GM18873 (cell line): ENCODE data around the gene ALS2CL.

ENCODE experiments used
- ATAC-seq: cut with Tn5 transposase; IDR thresholded peaks from one replicate; pipeline ENCODE4 v1.9.1; 2021; ENCODE audit warnings: mild to moderate bottlenecking, moderate library complexity, moderate number of reproducible peaks; ENCODE audit not compliant: unreplicated experiment, low FRiP score

The ALS2CL gene

DNA sequence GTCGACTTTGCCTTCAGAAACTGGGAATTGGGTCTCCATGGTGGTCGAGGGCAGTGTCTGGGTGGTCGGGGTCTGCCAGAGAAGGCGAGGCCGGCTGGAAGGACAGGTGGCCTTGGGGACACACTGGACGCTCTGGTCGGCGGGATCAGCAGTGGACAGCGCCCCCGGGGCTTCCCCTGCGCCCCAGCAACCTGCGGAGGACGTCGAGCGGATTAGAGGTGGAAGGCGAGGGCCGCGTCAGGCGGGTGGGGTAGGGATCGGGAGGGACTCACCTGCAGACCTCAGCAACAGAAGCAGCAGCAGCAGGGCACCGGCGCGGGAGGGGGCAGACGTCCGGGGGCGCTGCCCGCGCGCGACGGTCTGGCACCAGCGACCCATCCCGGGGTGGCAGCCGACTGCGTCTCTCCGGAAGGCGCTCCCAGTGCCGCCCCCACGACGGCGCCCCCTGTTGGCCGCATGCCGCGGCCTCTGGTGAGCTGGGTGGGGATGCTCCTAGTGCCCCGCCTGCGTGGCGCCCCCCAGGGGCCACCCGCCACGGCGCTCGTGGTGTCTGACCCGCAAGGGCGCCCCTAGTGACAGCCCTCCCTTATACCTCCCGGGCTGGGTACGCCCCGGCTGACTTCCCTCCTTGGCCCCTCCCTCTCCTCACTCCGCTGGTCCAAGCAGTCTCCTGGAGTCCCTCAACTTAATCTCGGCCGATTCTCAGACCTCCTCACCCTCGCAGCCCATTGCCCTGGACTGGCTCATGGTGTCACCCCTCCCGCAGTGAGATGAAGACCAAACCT is 24.2 kb upstream of the ALS2CL start, which contains the start of gene PRSS50:
PRSS50 (minus strand) TSS at position 423 of the 785 bp plus-strand sequence; CDS start at position 378, 45 bp downstream.
- no peak for ATAC-seq

DNA sequence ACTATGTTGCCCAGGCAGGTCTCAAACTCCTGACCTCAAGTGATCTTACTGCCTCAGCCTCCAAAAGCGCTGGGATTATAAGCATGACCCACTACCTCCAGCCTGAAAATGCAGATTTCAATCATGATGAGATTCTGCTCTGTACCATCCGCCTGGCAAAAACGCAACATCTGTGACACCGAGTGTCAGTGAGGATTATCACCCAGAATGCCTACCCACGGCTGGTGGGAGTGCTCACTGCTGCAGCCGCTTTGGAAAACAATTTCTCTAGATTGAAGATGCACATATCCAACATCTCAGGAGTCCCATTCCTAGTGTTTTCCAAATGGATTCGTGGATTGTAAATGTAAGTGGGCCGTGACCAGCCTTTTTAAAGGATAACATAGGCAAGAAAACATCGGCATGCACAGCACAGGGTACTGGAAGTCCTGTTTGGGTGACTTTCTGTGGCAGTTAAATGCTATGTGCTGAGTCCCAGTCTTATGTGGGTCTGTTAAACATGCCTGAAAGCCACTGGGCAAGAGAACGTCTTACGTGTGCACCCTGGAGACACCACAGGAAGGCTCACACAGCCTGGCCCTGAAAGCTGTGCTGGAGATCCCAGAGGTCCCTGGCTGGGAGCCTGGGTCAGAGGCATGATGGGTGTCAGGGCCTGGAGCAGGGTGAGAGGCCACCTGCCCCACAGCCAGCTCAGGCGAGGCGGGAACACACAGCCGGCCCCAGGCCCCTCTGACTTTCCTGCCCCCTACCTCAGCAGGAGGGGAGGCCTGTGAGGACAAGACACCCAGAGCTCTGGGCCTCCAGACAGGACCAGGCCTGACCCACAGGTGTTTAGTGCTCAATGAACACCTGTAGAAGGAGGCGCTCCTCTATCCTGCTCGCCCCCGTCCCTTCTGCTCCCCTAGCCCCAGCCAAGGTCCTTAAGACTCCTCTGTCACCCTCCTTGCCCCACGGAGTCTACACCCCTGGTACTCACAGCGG is 23.3 kb upstream of the ALS2CL start:
- no peak for ATAC-seq

- ATAC-seq: no peak
These were observed 22.2 kb upstream of the ALS2CL start for GRCh38 chr3:46715507-46716175.

- ATAC-seq: no peak
These were observed 21.4 kb upstream of the ALS2CL start for GRCh38 chr3:46714728-46715506.

GRCh38 chr3:46713898-46714552 is 20.5 kb upstream of the ALS2CL start:
- ATAC-seq: peak; percentile 52

DNA sequence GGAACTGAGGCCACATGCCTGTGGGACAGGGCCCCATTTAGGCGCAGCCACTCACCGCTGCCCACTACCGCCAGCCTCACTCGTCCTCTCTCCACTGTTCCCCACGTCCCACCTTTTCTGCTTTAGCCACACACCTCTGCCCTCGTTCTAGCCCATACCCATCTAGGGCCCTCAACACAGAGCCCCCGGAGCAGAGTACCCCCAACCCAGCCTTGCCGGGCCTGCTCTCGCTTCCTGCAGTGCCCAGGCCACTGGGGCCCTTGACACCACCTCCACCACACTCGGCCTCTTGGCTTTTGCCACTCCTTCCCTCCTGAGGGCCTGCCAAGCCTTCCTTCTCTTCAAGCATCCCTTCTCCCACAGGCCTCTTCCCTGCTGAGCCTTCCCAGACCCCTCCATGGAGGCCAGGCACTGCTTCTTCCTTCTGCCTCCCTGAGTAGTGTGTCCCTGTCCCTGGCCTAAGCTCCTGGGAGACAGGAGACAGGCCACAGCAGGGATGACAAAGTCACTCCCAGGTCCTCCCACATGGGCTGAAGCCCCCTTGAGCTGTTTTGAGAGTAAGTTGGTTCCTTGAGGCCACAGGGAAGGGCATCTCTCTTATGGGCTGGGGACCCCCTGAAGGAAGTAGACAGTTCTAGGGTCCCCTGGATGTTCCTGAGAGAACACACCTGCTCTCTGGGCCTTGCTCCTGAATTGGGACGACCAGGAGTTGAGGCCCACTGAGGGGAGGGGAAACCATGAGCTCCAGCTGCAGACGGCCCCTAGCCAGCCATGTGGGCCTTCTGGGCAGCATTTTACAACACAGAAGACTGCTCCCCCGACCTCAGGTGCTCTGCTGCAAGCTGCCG is 19.8 kb upstream of the ALS2CL start:
- no peak for ATAC-seq

DNA sequence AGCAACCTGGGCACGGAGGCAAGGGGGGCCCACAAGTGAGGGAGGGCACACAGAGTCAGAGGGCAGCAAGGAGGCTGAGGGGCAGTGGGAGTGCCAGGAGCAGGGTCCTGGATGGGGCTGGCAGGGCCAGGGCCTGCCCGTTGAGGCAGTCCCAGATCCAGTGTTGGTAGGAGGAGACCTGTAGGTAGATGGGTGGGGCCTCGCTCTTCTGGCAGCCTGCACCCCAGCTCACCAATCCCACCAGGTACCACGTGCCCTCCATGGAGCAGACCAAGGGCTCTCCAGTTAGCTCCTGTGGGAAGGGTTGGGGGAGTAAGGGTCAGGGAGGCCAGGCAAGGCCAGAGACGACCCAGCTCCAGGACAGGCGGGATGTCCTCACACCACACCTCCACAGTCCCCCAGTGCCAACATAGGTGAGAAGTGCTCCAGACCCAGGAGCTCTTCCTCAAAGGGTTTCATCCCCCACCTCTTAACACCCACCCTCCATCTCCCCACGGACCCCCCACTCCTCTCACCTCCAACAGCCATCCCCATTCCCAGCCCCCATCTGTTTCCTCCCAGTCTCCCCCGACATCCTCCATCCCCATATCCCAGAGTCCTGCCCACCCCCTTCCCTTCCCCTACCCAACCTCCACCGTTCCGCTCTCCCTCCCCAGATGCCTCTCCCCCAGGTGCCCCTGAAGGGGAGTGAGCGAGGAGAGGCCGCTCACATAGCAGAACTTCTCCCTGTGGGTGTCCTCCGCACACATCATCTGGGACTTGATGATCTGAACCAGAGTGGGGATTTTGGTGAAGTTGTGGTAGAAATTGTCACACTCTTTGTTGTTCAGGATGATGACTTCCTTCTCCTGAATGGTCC is 18.9 kb upstream of the ALS2CL start:
- ATAC-seq: no peak

- no peak for ATAC-seq
These were observed 18.3 kb upstream of the ALS2CL start for GRCh38 chr3:46711760-46712159.

DNA sequence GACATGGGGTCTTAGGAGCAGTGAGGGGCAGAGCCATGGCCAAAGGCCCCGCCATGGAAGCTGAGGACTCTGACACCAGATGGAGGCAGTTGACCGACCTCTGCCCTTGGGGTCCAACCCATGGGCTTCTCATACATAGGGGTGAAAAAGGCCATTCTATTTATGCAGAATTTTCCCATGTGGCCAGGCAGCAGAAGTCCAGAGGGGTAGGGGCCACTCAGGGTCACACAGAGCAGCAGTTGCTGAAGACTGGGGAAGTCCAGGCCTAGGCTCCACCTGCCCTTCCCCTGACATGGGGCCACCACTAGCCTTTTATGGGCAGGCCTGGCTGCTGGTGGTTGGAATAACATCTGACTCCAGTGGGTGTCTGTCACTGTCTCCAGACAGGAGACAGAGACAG is 17.8 kb upstream of the ALS2CL start:
- no peak for ATAC-seq

GRCh38 chr3:46710671-46711295 is 17.3 kb upstream of the ALS2CL start:
- no peak for ATAC-seq

DNA sequence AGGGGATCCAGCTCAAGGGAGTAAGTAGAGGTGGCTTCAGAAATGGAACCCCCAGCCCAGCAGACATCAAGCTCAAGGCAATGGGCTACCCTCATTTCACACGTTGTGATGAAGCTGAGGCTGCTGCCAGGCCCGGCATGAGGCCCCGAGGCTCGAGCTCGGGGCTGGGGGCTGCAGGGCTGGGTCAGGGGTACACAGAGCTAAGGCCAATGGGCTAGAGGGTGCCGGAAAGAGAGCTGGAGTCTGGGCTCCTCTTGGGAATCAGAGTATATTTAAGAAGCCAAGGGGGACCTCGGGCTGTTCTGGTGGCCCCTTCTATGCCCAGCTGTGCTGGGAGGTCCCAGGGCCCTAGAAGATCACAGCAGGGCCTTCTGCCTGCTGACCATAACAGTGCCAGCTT is 16.8 kb upstream of the ALS2CL start:
- no peak for ATAC-seq

- no peak for ATAC-seq
These were observed 16.2 kb upstream of the ALS2CL start for GRCh38 chr3:46709721-46710120.

- ATAC-seq: no peak
These were observed 15.7 kb upstream of the ALS2CL start for GRCh38 chr3:46709157-46709654.

- ATAC-seq: no peak
These were observed 15.1 kb upstream of the ALS2CL start for GRCh38 chr3:46708401-46709156.

DNA sequence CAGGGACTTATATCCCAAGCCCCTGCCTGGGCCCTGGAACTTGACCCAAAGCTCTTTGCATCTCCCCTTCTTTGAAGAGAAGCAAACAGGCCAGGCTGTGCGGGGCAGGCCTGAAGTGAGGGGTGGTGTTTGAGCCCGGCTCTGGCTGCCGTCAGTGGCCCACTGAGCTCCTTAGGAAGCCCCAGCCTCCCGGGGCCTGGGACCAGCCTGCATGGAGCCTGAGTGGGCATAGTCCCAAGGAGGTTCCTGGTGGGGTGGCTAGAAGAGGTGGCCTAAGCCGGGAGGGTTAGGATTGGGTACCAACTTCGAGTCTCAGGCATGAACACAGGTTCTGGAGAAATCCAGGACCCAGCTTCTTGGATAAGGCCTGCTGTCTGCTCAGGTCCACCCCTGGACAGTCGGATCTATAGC is 14.1 kb upstream of the ALS2CL start:
- no peak for ATAC-seq
